GM18502 (cell line): ENCODE results near the gene SCN4B.

Source experiments
- ATAC-seq: cut with Tn5 transposase; IDR thresholded peaks from one replicate; pipeline ENCODE4 v1.9.1; 2021; ENCODE audit warnings: mild to moderate bottlenecking; ENCODE audit not compliant: unreplicated experiment, poor library complexity

Gene SCN4B

GRCh38 chr11:118109231-118109630 is 43.4 kb downstream of the SCN4B start:
- ATAC-seq: no peak

- ATAC-seq: no peak
These were observed 44.1 kb downstream of the SCN4B start for GRCh38 chr11:118108513-118108912.

- ATAC-seq: no peak
These were observed 45.8 kb downstream of the SCN4B start for GRCh38 chr11:118106789-118107335.

- no peak for ATAC-seq
These were observed 46.8 kb downstream of the SCN4B start for GRCh38 chr11:118105657-118106305.

- no peak for ATAC-seq
These were observed 48.1 kb downstream of the SCN4B start for GRCh38 chr11:118104491-118104890.

- no peak for ATAC-seq
These were observed 49.8 kb downstream of the SCN4B start for GRCh38 chr11:118102721-118103261.

GRCh38 chr11:118100691-118101232 is 51.9 kb downstream of the SCN4B start:
- ATAC-seq: no peak

- ATAC-seq: no peak
These were observed 52.6 kb downstream of the SCN4B start for GRCh38 chr11:118099838-118100556.

GRCh38 chr11:118098996-118099837 is 53.4 kb downstream of the SCN4B start:
- ATAC-seq: no peak

GRCh38 chr11:118095967-118096367 is 56.7 kb downstream of the SCN4B start:
- no peak for ATAC-seq

GRCh38 chr11:118095493-118095892 is 57.1 kb downstream of the SCN4B start:
- ATAC-seq: no peak

- ATAC-seq: no peak
These were observed 59.6 kb downstream of the SCN4B start for GRCh38 chr11:118092907-118093571.

- ATAC-seq: no peak
These were observed 60.9 kb downstream of the SCN4B start for GRCh38 chr11:118091690-118092089.

GRCh38 chr11:118090545-118091162 is 62.0 kb downstream of the SCN4B start:
- no peak for ATAC-seq

GRCh38 chr11:118088531-118088930 is 64.1 kb downstream of the SCN4B start:
- no peak for ATAC-seq

- no peak for ATAC-seq
These were observed 64.7 kb downstream of the SCN4B start for GRCh38 chr11:118087931-118088330.

- ATAC-seq: no peak
These were observed 65.5 kb downstream of the SCN4B start, which contains the start of gene SMIM35 for GRCh38 chr11:118086913-118087768. Gene SMIM35 (minus strand): TSS chr11:118086963. CDS start chr11:118086757, 206 bp downstream.

- ATAC-seq: no peak
These were observed 68.0 kb downstream of the SCN4B start for GRCh38 chr11:118084656-118085055.
